GM12865 (cell line): ENCODE data around the gene ACBD6.

ENCODE experiments used
- DNase-seq: peaks from one replicate; pipeline ENCODE4 v3.0.0; 2010; ENCODE audit warnings: low read depth
- H3K4me3 ChIP-seq: 2 replicates; pipeline ENCODE4 v1.5.1; 2011; ENCODE audit warnings: mild to moderate bottlenecking, low read depth, low read length, control low read depth
- CTCF ChIP-seq: IDR thresholded peaks from 2 replicates; pipeline ENCODE4 v1.5.1; 2011; ENCODE audit warnings: low read length, control low read depth, low read depth, inconsistent platforms; ENCODE audit not compliant: insufficient read depth; ENCODE audit errors: missing control alignments

The ACBD6 gene

GRCh38 chr1:180282401-180283044 lies 219.9 kb downstream of the ACBD6 start:
- no peak for DNase-seq
- no peak for TF ChIP-seq CTCF
- H3K4me3 ChIP-seq = no peak overlapping the region

- H3K4me3 ChIP-seq = no peak overlapping the region
- no peak for TF ChIP-seq CTCF
- DNase-seq = no peak
These were observed 220.9 kb downstream of the ACBD6 start for GRCh38 chr1:180281490-180281889.

GRCh38 chr1:180280617-180281016 lies 221.8 kb downstream of the ACBD6 start:
- no peak overlapping the region for H3K4me3 ChIP-seq
- no peak for TF ChIP-seq CTCF
- no peak for DNase-seq

- H3K4me3 ChIP-seq = no peak overlapping the region
- TF ChIP-seq CTCF = no peak
- no peak for DNase-seq
These were observed 222.7 kb downstream of the ACBD6 start for GRCh38 chr1:180279651-180280050.

- H3K4me3 ChIP-seq = no peak overlapping the region
- no peak for DNase-seq
- TF ChIP-seq CTCF = no peak
These were observed 223.6 kb downstream of the ACBD6 start for GRCh38 chr1:180278596-180279395.

GRCh38 chr1:180278194-180278515 lies 224.2 kb downstream of the ACBD6 start:
- no peak for DNase-seq
- H3K4me3 ChIP-seq = no peak overlapping the region

More at GRCh38 chr1:180278194-180278515, 224.2 kb downstream of the ACBD6 start:
- TF ChIP-seq CTCF = no peak
